HepG2 (cell line): Measurements from ENCODE around the gene ORC1. TPM values are rescaled to one million over a fixed set of nuclear protein-coding genes. Genes with fewer than 3 reads are reported as not detected.

ENCODE experiments used
- ATAC-seq: fragments of 200-7000 bp; cut with Tn5 transposase; 3 replicates; pipeline ENCODE4 v1.9.1; 2020; ENCODE audit warnings: mild to moderate bottlenecking, moderate library complexity
- BruUV-seq: library from RNA; stranded (reverse); fragments of 400-500 nt; replicated peaks from 2 replicates; lab custom pipeline; 2021; lab: Mats Ljungman, UMichigan
- CTCF ChIA-PET: fragments of 300-600 bp; formaldehyde crosslinking; extraction: SDS; loops from one replicate; lab custom pipeline; 2021; ENCODE audit warnings: low total read pairs, inconsistent platforms, low intra/inter-chr PET ratio; lab: Yijun Ruan, JAX
- POLR2A ChIA-PET: fragments of 350-600 bp; sonication (Branson Sonifier 250); formaldehyde crosslinking; loops from one replicate; lab custom pipeline; 2020; ENCODE audit warnings: antibody characterized with exemption, inconsistent platforms; lab: Yijun Ruan, JAX
- DNase-seq: peaks from one replicate; pipeline ENCODE4 v3.0.0-alpha.2; 2015; ENCODE audit warnings: low spot score
- FAIRE-seq: peaks from 3 replicates; lab custom pipeline; 2011; peaks lifted over from hg19 to GRCh38; lab: Jason Lieb, UNC
- H2AFZ ChIP-seq: one replicate; pipeline ENCODE4 v1.6.1; 2011; ENCODE audit warnings: low read length, inconsistent platforms
- H3K27ac ChIP-seq: fragments of 300-600 bp; 3 replicates; pipeline ENCODE4 v1.8.0; 2011; ENCODE audit warnings: mixed run types, mild to moderate bottlenecking, mixed read lengths, low read length, inconsistent platforms; ENCODE audit not compliant: insufficient read depth; ENCODE audit errors: extremely low read length
- H3K27me3 ChIP-seq, 2 experiments: fragments of 200-600 bp in 1 of 2; 2 replicates in 1 of 2; 3 replicates in 1 of 2; pipeline versions ENCODE4 v1.6.0 to v1.8.0; 2011; ENCODE audit warnings: low read length in 2 of 2, mild to moderate bottlenecking in 2 of 2, moderate library complexity in 2 of 2, inconsistent platforms in 1 of 2; ENCODE audit not compliant: insufficient read depth in 2 of 2, control insufficient read depth in 1 of 2
- H3K36me3 ChIP-seq, 2 experiments: fragments of 200-600 bp in 1 of 2; replicated peaks in 1 of 2; 2 replicates in 1 of 2; 3 replicates in 1 of 2; pipeline versions ENCODE4 v1.5.1 to v1.8.0; 2011; ENCODE audit warnings: low read length in 2 of 2, inconsistent platforms in 1 of 2; ENCODE audit not compliant: insufficient read depth in 2 of 2, control insufficient read depth in 1 of 2
- H3K4me1 ChIP-seq: 2 replicates; pipeline ENCODE4 v1.5.1; 2012; ENCODE audit warnings: low read length, inconsistent platforms; ENCODE audit not compliant: insufficient read depth
- H3K4me2 ChIP-seq: 2 replicates; pipeline ENCODE4 v1.6.0; 2011; ENCODE audit warnings: low read depth, low read length, inconsistent platforms
- H3K4me3 ChIP-seq, 3 experiments: fragments of 200-600 bp in 1 of 3; sonication (generic), shearing (Covaris generic) in 1 of 3; replicated peaks in 1 of 3; 2 replicates each; pipeline ENCODE4 v1.5.1; 2011 to 2016; ENCODE audit warnings: low read length in 3 of 3, inconsistent platforms in 2 of 3, low read depth in 2 of 3, mild to moderate bottlenecking in 2 of 3, control low read depth in 1 of 3, mixed read lengths in 1 of 3; ENCODE audit not compliant: insufficient read depth in 1 of 3
- H3K79me2 ChIP-seq: one replicate; pipeline ENCODE4 v1.6.1; 2011; ENCODE audit warnings: low read length, inconsistent platforms; ENCODE audit not compliant: insufficient read depth
- H3K9ac ChIP-seq: 2 replicates; pipeline ENCODE4 v1.6.0; 2011; ENCODE audit warnings: mild to moderate bottlenecking, low read depth, low read length, inconsistent platforms; ENCODE audit not compliant: insufficient read depth
- H3K9me3 ChIP-seq: 2 replicates; pipeline ENCODE4 v1.5.1; 2012; ENCODE audit warnings: mild to moderate bottlenecking, low read length
- H4K20me1 ChIP-seq: 2 replicates; pipeline ENCODE4 v1.6.0; 2011; ENCODE audit warnings: inconsistent platforms, mild to moderate bottlenecking, low read length, moderate library complexity; ENCODE audit not compliant: insufficient read depth
- CREB1 ChIP-seq, 2 experiments: fragments of 450-650 bp in 1 of 2; IDR thresholded peaks; 2 replicates each; pipeline ENCODE4 v1.6.1; 2016 to 2017; ENCODE audit warnings: control low read depth in 1 of 2, mild to moderate bottlenecking in 1 of 2, missing compliant biosample characterization in 1 of 2, missing genetic modification characterization in 1 of 2
- GPN1 ChIP-seq: sonication (generic); formaldehyde crosslinking; IDR thresholded peaks from 2 replicates; pipeline ENCODE4 v1.5.1; 2020; ENCODE audit warnings: missing genetic modification reagents, borderline replicate concordance
- HNF4A ChIP-seq: sonication (generic); formaldehyde crosslinking; IDR thresholded peaks from 2 replicates; pipeline ENCODE4 v1.4.0; 2020; ENCODE audit warnings: missing genetic modification reagents
- MED13 ChIP-seq: sonication (generic); formaldehyde crosslinking; IDR thresholded peaks from 2 replicates; pipeline ENCODE4 v1.5.0; 2020; ENCODE audit warnings: missing genetic modification reagents
- RBM39 ChIP-seq: fragments of 200-400 bp; formaldehyde crosslinking; IDR thresholded peaks from one replicate; pipeline ENCODE4 v1.6.1; 2018; ENCODE audit warnings: antibody characterized with exemption, mild to moderate bottlenecking, low read depth, low read length; ENCODE audit not compliant: poor library complexity, severe bottlenecking
- ZNF160 ChIP-seq: sonication (generic); formaldehyde crosslinking; IDR thresholded peaks from 2 replicates; pipeline ENCODE4 v1.8.0; 2022; ENCODE audit warnings: mild to moderate bottlenecking, inconsistent platforms, missing genetic modification reagents
- WGBS: methylation state at CpG from one replicate; pipeline ENCODE4 v1.1.6; 2017; ENCODE audit warnings: low lambda C conversion rate; 5-methylcytosine and 5-hydroxymethylcytosine counted together
- in situ Hi-C: cut with HindIII; loops from 2 replicates; pipeline ENCODE4 v1.10.0; 2017; ENCODE audit warnings: low pct_unique_long_range_greater_than_20kb; ENCODE audit not compliant: extremely low pct_ligation_motif_present
- intact Hi-C: fragments of 100-400 bp; cut with micrococcal nuclease; formaldehyde crosslinking; loops from one replicate; pipeline ENCODE4 v1.10.0; 2022; ENCODE audit not compliant: unreplicated experiment
- polyA plus RNA-seq, 8 experiments: library from polyadenylated mRNA; depleted of rRNA in 3 of 8; stranded (reverse) in 7 of 8; unstranded in 1 of 8; fragments of >200 nt; fragmentation: Illumina TruSeq in 4 of 8; extraction: Trizol in 4 of 8; gene quantifications; 2 replicates each; pipeline versions ENCODE4 v1.2.1 to v1.2.3, GENCODE V29; 2011 to 2016; ENCODE audit warnings: low read depth in 4 of 8, missing spikeins in 1 of 8, mixed read lengths in 1 of 8; ENCODE audit not compliant: insufficient read depth in 1 of 8
- total RNA-seq, 5 experiments: library from RNA; depleted of rRNA; stranded (reverse); fragments of >200 nt; fragmentation: Illumina TruSeq; extraction: Trizol; gene quantifications; 2 replicates each; pipeline ENCODE4 v1.2.3, GENCODE V29; 2016; ENCODE audit warnings: low read depth in 1 of 5
- TF ChIP-seq, protein P1 (sequence below): sonication (generic); formaldehyde crosslinking; IDR thresholded peaks from 2 replicates; pipeline ENCODE4 v1.4.0; 2020; ENCODE audit warnings: missing genetic modification reagents
- TF ChIP-seq, protein P2 (sequence below): sonication (generic); formaldehyde crosslinking; conservative IDR thresholded peaks from 2 replicates; pipeline ENCODE4 v1.4.0; 2020; ENCODE audit warnings: missing genetic modification reagents

Gene ORC1
- total and polyA plus RNA-seq, 2 of the 13 experiments (the other 11 are each of a cell fraction or from before 2014, with no cell fraction given): 7.0 to 23.5 TPM

DNA sequence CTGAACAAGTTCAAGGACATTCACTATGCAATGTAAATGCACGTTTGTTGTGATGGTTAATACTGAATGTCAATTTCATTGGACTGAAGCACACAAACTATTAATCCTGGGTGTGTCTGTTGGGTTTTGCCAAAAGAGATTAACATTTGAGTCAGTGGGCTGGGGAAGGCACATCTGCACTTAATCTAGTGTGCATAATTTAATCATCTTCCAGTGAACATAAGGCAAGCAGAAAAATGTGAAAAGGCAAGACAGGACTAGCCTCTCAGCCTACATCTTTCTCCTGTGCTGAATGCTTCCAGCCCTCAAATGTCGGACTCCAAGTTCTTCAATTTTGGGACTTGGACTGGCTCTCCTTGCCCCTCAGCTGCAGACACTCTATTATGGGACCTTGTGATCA lies 40.2 kb upstream of the ORC1 start:
- TF ChIP-seq ZNF160: no peak
- TF ChIP-seq GPN1 (CRISPR knock-in tag): no peak
- TF ChIP-seq, protein P1, sequence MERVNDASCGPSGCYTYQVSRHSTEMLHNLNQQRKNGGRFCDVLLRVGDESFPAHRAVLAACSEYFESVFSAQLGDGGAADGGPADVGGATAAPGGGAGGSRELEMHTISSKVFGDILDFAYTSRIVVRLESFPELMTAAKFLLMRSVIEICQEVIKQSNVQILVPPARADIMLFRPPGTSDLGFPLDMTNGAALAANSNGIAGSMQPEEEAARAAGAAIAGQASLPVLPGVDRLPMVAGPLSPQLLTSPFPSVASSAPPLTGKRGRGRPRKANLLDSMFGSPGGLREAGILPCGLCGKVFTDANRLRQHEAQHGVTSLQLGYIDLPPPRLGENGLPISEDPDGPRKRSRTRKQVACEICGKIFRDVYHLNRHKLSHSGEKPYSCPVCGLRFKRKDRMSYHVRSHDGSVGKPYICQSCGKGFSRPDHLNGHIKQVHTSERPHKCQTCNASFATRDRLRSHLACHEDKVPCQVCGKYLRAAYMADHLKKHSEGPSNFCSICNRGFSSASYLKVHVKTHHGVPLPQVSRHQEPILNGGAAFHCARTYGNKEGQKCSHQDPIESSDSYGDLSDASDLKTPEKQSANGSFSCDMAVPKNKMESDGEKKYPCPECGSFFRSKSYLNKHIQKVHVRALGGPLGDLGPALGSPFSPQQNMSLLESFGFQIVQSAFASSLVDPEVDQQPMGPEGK (CRISPR knock-in tag): no peak
- no peak for TF ChIP-seq CREB1 (IDR thresholded peaks at IDR 0.05)
- no peak for TF ChIP-seq CREB1 (CRISPR knock-in tag; IDR thresholded peaks at IDR 0.05)
- TF ChIP-seq HNF4A (CRISPR knock-in tag): no peak
- TF ChIP-seq, protein P2, sequence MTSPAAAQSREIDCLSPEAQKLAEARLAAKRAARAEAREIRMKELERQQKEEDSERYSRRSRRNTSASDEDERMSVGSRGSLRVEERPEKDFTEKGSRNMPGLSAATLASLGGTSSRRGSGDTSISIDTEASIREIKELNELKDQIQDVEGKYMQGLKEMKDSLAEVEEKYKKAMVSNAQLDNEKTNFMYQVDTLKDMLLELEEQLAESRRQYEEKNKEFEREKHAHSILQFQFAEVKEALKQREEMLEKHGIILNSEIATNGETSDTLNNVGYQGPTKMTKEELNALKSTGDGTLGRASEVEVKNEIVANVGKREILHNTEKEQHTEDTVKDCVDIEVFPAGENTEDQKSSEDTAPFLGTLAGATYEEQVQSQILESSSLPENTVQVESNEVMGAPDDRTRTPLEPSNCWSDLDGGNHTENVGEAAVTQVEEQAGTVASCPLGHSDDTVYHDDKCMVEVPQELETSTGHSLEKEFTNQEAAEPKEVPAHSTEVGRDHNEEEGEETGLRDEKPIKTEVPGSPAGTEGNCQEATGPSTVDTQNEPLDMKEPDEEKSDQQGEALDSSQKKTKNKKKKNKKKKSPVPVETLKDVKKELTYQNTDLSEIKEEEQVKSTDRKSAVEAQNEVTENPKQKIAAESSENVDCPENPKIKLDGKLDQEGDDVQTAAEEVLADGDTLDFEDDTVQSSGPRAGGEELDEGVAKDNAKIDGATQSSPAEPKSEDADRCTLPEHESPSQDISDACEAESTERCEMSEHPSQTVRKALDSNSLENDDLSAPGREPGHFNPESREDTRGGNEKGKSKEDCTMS (CRISPR knock-in tag): no peak
- no peak for TF ChIP-seq RBM39
- no peak for TF ChIP-seq MED13
- no TSS peak for BruUV-seq
- Histone ChIP-seq H3K4me2 (no peak overlapping the region), H3K27ac (no peak overlapping the region), H2AFZ (no peak overlapping the region), H3K4me3 (no peak overlapping the region), H3K27me3 (no peaks in the 10 kb centered on the region), H3K36me3 (peaks cover 5 to 31% of the 10 kb centered on the region in 2 experiments; a peak in 4 of 5 replicates), H3K9me3 (no peaks in the 10 kb centered on the region), H3K9ac (no peak overlapping the region), H4K20me1 (no peaks in the 10 kb centered on the region), H3K4me1 (no peaks in the 10 kb centered on the region), H3K79me2 (no peaks in the 10 kb centered on the region)
- FAIRE-seq (no peak), ATAC-seq (no peak), DNase-seq (no peak)
- CTCF ChIA-PET: no interaction called here
- intact Hi-C loops (no loop called here), in situ Hi-C loops (no loop called here)
- POLR2A ChIA-PET: no interaction called here
- 94% methylated on average over 2 of the region's 2 CpGs for WGBS
